OCI-M2 (cell line): ENCODE measurements around the gene RPS27L.
"Not testable (repeated sequence)": the region's sequence is repeated elsewhere in the genome, so short reads cannot be mapped to it uniquely, and the experiment has no call there.

Source experiments
- DNase-seq: peaks from one replicate; lab custom pipeline; 2025; ENCODE audit not compliant: unreplicated experiment; lab: John Stamatoyannopoulos, UW

The RPS27L gene

DNA sequence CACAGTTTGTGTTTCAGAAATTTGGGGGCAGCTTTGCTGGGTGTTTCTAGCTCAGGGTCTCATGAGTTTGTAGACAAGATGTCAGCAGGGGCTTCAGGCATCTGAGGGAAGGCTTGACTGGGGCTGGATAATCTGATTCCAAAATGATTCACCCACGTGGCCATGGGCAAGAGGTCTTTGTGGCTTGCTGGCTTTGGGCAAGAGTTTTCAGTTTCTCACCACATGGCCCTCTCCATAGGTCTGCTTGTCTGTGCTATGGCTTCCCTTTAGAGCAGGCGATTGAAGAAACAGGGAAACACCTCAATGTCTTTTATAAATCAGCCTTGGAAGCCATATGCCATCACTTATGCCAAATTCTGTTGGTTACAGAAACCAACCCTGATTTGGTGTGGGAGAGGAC lies 11.9 kb downstream of the RPS27L start:
- DNase-seq, result no peak

DNA sequence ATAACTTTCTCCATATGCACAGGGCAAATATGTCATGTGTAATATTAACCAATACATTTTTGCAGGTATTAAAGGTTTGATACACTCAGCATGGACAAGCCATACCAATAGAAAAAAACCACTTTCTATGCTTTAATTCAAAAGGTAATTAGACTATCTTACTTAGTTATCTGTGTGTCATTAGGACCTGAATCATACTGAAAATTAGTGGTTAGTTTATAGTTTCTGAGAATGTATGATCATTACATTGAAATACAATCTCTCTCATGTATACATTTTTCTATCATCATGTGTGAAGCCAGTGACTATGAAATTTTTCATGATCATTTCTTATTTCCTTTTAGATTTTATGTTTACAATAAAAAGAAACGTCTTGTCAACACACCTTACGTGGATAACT lies 16.3 kb downstream of the RPS27L start:
- no peak for DNase-seq

DNA sequence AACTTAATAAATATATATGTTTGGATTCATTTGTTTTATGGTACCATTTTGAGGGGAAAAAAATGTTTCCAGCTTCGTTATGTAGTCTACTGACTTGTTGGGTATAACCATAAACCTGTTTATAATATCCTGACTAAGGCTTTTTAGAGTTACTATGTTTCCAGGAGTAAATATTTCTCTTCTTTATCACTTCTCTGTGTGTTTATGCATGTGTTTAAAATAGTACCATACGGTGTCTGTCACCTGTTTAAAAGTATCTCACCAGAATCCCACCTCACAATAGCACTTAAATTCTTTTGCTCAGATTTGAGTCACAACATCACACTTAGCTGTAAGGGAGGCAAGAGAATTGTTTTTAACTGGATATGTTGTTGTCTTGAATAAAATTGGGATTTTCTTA lies 20.5 kb downstream of the RPS27L start:
- no peak for DNase-seq

DNA sequence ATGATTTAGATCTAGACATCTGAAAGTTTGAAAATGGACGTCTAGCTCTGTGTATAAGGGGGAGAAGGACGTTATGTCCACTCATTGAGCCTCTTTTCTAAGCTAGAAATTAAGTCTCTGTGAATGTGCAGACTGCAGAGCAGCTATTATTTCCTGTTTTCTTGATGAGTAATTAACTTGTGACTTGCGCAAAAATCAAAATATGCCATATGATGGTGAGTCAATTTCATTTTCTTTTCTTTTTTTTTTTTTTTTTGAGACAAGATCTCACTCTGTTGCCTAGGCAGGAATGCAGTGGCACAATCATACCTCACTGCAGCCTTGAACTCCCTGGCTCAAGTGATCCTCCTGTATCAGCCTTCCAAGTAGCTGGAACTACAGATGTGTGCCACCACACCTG lies 21.5 kb downstream of the RPS27L start:
- DNase-seq, result no peak

DNA sequence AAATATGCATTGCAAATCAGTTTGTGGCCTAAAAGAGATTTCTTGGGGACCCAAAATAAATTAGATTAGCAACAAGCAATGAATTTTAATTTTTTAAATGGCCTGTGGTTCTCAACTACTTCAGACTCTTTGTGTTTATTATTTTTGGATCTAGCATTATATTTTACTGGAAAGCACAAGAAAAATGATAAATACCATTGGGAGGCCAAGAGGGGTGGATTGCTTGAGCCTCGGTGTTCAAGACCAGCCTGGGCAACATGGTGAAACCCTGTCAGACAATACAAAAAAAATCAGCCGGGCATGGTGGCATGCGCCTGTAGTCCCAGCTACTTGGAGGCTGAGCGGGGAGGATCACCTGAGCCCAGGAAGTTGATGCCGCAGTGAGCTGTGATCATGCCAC lies 22.0 kb downstream of the RPS27L start:
- DNase-seq, result no peak

DNA sequence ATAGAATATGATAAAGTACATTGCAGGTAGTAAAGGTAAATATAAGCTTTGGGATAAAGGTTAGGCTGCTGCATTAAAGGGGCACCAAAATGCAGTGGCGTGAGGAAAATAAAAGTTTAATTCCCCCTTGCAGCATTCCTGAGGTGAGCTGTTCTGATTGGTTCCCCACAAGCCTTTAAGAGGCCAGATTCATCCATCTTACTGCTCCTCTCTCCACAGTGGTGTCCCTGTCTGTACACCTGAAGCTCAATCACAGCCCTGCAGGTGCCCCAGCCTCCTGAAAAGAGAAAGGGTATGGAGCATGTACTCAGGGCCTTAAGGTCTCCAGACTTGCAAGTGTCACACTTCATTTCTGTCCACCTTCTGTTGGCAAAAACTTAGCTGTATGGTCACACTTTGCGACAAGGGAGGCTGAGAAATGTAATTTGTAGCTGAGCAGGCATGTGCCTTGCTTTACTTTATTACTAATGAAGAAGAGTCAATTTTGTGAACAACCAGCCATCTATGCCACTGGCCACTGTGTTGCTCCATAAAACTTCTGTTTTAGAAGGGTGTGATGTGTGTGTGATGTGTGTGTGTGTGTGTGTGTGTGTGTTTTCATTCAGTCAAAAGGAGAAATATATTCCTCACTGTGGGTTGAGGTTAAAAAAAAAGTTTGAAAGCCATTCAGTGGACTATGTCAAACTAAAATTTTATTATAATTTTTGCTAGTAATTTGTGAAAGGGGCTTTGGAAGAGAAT lies 22.9 kb downstream of the RPS27L start:
- no peak for DNase-seq

DNA sequence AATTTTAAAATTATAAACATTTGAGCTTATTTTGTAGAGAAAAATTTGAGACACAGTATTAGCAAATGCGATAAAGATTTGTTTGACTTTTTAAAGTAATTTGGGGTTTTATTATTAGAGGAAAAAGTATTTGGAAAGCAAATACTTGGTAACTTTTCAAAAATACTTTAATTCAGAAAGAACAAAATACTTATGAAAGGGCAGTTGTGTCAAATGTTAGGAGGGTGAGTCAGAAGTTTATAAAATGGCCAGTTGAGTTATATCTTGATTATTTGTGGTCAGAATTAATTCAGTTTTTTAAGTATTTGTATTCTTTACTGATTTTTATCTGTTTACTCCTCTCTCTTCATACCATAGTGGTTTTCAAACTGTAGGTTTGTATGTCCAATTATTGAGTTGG lies 23.5 kb downstream of the RPS27L start:
- DNase-seq, result no peak

DNA sequence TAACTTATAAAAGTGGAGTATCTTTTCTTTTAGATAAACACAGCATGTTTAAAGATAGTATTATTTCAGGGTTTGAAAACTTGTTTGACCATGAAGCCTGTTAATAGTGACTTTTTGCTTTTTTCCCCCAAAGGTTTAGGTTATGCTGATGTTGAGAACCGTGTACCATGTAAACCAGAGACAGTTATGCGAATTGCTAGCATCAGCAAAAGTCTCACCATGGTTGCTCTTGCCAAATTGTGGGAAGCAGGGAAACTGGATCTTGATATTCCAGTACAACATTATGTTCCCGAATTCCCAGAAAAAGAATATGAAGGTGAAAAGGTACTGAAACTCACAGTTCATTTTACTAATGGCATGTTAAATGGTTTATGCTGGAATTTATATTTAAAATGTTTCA lies 30.6 kb downstream of the RPS27L start:
- DNase-seq, result no peak

DNA sequence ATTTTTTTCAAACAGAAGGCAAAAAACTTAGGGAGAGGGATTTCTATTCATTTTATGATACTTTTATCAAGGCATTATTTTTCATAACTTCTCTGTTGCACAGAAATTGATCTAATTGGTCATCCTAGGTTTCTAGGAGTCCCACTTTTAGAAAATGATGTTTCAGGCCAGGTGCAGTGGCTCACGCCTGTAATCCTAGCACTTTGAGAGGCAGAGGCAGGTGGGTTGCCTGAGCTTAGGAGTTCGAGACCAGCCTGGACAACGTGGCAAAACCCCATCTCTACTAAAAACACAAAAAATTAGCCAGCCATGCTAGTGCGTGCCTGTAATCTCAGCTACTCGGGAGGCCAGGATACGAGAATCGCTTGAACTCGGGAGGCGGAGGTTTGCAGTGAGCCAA lies 32.8 kb downstream of the RPS27L start:
- DNase-seq, result no peak

DNA sequence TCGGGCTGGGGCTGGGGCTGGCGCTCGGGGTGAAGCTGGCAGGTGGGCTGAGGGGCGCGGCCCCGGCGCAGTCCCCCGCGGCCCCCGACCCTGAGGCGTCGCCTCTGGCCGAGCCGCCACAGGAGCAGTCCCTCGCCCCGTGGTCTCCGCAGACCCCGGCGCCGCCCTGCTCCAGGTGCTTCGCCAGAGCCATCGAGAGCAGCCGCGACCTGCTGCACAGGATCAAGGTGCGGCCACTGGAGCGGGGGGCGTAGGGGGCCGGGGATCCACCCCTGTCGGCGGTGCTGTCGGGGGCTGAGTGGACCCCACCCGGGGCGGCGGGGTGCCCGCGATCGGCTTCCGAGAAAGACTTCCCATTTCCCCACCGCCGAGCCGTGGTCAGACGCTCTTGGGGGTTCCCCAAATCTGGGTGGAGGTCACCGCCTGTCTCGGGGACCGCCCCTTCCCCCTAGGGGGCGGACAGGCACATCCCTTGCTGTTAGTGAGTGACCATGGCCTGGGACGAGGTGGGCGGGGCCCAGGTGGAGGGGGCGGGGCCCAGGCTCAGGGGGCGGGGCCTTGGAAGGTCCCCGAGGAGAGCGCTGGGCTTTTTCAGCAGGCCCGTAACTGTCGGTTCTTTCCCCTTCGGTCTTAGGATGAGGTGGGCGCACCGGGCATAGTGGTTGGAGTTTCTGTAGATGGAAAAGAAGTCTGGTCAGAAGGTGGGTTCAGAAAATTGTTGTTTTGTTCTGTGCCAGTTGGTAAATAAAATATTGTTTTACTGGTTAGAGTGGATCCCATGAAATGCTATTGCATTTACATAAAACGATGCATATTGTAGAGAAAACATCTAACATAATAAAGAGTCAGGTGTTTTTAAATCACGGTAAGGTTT lies 35.0 kb downstream of the RPS27L start:
- DNase-seq, result peak; percentile 22

DNA sequence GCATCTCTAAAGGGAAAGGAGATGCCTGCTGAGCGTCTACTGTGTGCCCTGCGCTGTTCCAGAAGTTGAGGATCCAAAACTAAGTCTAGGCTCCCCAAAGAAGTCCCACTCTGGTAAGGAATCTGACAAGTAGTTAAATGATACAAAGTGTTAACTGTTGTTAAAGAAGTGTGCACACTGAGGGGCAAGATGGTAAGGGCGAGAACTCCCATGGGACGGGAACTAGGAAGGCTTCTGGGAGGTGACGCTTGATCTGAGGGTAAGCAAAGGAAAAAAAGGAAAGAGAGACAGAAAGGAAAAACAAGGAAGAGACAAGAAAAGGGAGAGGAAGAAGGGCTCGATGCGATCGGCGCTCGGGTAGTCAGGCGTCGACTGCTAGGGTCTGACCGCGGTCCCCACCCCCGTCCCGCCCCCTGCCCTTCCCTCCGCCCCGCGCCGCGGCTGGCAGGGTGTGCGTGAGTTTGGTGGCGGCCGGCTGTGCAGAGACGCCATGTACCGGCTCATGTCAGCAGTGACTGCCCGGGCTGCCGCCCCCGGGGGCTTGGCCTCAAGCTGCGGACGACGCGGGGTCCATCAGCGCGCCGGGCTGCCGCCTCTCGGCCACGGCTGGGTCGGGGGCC lies 35.8 kb downstream of the RPS27L start, which contains the start of gene LACTB:
TSS of gene LACTB (plus strand) at position 480 of the 620 bp plus-strand sequence. CDS start at position 491, 11 bp downstream.
- DNase-seq, result peak; percentile 50

DNA sequence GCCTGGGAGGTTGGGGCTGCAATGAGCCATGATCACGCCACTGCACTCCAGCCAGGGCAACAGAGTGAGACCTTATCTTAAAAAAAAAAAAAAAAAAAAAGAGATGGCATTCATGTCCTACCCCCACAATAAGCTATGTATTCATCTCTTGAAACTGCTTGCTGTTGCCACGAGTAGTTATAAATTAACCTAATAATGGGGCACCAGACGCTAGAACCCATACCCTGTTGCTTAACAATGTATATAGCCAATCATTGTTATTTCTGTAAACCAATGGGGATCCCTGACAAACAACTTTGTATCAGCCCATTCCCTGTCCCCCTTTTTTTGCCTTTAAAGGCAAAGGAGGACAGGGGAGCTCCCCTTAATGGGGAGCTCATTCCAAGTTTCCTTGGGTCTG lies 38.4 kb downstream of the RPS27L start:
- no peak for DNase-seq

DNA sequence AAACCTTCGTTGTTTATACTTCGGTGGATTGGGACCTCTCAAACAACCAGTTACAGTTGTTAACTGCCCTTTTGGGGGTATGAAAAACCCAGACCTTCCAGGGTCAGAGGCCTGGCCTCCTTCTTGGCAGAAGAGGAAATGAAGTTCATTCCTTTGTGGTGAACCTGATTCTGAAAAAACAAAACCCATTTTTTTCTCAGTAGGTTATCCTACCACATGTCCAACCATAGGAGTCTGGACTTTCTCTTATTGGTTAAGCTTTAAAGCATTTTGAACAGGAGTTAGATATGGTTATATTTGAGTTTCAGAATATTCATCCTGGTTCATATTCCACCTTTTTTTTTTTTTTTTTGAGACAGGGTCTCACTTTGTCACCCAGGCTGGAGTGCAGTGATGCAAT lies 42.8 kb downstream of the RPS27L start:
- no peak for DNase-seq

DNA sequence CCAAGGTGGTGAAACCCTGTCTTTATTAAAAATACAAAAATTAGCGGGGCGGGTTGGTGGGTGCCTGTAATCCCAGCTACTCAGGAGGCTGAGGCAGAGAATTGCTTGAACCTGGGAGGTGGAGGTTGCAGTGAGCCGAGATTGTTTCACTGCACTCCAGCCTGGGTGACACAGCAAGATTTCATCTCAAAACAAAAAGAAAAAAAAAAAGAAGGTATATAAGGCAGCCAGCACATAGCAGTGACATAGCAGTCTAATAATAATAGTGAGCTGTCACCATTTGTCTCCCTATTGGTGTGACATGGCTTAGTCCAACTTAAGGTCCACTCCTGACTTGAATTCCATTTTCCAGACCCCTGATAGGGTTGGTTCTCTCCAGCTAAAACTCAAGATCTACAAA lies 44.4 kb downstream of the RPS27L start:
- DNase-seq, result no peak

DNA sequence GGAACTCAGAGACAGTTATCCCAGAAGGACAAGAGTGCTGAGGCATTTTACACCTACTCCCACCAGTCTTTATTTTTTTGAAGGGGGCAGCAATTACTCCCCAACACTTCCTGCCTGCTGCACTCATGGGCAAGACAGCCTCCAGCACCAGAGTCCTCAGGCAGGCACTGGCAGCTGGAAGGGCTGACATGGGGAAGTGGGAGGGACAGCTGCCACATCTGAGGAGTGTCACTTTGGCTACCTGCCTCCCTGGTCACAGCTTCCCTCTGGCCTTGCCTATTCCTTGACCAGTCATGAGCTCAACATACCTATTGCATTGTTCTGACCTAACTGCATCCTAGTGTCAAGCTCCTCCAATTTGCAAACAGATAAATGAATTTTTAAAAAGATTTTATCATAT lies 45.8 kb downstream of the RPS27L start:
- no peak for DNase-seq

DNA sequence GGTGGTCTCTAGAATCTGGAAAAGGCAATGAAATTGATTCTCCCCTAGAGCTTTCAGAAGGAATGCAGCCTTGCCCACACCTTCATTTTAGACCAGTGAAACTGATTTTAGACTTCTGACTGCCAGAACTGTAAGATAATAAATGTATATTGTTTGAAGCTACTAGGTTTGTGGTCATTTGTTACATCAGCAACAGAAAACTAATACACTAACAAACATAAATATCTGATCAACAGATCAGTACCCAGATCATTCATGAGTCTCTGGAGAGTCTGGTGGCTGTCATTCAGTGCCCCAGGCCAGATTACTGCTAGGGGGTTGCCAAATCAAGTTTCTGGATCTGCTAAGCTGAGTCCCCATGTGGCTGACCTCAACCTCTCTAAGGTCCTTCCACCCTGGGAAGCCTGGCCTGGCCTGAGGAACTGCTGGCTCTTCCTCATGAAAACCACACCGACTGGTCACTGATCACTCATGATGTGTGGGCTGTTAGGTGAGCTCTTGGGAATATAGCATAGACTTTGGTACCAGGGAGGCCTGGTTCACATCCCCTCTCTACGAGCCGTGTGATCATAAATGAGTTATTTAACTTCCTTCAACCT lies 46.8 kb downstream of the RPS27L start:
- no peak for DNase-seq

DNA sequence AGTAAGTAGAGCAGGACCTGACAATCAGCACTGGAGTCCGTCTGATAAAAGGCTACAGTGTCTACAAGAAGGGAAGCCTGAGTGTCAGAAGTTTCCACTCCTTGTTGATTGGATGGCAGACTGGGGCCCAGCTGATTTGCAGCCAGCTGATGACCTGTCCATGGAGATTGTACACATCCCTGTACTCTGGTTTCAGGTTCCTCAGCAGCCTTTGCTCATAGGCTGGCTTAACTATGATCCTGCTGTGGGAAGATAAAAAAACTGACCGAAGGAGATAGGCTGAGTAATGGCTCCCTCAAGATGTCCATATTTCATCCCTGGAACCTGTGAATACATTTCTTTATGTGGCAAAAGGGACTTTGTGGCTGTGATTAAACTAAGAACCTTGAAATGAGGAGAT lies 47.4 kb downstream of the RPS27L start:
- peak; percentile 83 for DNase-seq

DNA sequence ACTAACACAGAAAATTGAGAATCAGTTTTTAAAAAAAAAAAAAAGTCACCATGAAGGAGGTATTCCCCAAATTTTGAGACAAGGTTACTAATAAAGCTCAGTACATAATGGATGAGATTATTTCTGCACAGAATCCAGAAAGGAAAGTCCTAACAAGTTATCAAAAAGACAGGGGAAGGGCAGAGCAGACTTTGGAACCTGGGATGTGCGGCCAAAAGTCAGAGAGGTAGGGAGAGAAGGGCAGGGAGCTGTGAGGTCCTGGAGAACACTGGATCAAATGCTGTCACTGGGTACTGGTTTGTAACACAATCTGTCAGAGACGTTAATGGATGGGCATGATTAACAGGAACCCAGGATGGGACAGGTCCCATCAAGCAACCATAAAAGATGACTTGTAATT lies 47.8 kb downstream of the RPS27L start:
- no peak for DNase-seq

DNA sequence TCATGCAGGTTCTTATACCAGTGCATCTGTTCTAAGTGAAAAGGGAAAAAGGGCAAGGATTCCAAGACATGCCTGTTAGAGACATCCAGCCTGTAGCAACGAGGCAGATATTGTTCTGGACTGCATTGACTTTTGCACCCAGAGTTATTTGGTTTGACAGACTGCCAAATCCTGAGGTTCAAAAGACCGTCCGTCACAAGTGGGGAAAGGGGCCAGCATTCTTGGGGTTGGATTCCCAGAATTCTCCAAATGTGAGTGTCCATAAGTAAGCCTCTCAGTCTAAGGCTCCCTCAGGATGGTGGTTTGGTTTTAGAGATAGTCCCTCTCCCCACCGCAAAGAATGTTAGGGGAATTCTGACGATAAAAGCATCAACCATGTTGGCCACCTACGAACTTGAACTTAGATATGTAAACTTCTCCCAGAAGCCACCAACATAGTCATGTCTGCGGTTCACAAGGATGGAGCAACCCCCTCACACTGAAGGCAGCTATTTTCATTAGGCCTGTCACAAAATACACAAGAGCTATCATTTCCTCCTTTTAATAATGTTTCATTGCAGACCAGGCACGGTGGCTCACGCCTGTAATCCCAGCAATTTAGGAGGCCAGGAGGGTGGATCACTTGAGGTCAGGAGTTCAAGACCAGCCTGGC lies 49.3 kb downstream of the RPS27L start:
- no peak for DNase-seq

DNA sequence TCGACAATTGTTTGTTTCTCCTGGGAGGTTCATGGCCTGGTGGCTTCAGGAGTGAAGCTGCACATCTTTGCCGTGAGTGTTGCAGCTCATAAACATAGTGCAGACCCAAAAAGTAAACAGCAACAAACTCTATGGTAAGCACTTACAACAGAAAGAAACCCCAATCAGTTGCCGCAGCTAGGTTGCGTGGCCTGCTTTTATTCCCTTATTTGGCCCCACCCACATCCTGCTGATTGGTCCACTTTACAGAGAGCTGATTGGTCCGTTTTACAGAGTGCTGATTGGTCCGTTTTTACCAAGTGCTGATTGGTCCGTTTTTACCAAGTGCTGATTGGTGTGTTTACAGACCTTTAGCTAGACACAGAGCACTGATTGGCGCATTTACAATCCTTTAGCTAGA lies 51.9 kb downstream of the RPS27L start:
- not testable (repeated sequence) for DNase-seq

DNA sequence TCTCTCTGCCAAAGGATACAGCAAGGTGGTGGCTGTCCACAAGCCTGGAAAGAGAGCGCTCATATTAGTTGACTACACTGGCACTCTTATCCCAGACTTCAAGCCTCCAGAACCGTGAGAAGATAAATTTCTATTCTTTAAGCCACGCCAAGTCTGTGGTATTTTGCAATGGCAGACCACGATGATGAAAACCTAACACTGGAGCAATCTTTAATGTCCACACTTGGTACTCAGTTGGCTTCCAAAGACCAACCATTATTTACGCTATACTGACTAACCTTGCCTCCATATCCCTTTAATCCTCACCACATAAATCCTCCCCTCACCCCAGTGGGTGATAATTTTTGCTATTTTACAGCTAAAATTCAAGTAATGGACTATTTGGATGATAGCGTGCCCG lies 52.5 kb downstream of the RPS27L start:
- no peak for DNase-seq
